GM10248 (cell line): ENCODE data around the gene DENND1B.

Experiments used
- CTCF ChIA-PET: fragments of 300-600 bp; sonication (Branson Sonifier 250); formaldehyde crosslinking; extraction: SDS; loops from one replicate; lab custom pipeline; 2021; ENCODE audit warnings: antibody characterized with exemption; lab: Yijun Ruan, JAX
- POLR2A ChIA-PET: fragments of 350-650 bp; sonication (Branson Sonifier 250); formaldehyde crosslinking; extraction: SDS; loops from one replicate; lab custom pipeline; 2020; ENCODE audit warnings: antibody characterized with exemption; lab: Yijun Ruan, JAX
- DNase-seq: peaks from one replicate; pipeline ENCODE4 v3.0.0; 2012; ENCODE audit errors: extremely low spot score
- TF ChIP-seq, protein P1 (sequence below): IDR thresholded peaks from 2 replicates; pipeline ENCODE4 v1.5.1; 2012; ENCODE audit warnings: mild to moderate bottlenecking, low read depth; ENCODE audit errors: extremely low read depth, missing control alignments, control extremely low read depth

Gene DENND1B

DNA sequence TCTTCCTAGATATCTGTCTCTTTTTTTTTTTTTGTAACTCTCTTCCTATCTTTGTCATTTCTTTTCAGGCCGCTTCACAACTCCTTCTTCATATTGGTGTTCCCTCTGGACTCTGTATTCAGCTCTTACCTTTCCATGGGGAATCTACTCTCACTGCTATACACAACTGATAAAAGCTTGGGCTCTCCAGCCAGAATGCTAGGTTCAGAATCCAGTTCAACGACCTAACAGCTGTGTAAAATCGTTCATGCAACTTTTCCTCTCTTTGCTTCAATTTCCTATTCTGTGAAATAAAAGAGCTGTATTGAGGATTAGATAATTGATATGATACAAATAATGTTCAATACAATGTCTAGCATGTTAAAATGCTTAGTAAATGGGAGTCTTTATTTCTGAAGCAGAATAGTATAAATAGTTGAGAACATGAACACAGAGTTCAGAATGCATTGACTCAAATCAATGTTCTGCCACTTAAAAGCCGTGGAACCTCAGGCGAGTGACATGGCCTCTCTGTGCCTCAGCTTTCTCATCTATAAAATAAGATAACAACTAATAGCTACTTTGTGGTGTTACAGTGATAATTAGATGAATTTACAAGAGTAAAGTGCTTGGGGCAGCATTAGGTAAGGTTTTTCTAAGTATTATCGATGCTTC is 88.5 kb downstream of the DENND1B start:
- ChIA-PET POLR2A (no interaction called here), CTCF (no interaction called here)

DNA sequence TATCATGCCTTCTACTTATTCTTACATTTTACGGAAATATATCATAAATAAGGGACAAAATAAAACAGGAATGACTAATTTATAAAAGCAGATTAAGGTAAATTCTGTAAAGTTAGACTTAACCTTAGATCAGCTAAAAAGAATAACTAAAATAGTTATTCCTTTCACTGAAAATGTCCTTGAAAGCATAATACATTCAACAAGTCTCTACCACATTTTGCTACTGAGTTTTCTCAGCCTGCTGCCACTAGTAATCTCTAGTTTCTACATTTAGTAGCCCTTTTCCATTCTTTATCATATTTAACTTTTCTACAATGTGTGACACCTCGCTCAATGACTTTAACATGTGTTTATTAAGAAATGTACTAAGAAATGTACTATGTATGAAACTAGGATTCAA is 89.0 kb downstream of the DENND1B start:
- ChIA-PET CTCF (no interaction called here), POLR2A (no interaction called here)
- TF ChIP-seq, protein P1, sequence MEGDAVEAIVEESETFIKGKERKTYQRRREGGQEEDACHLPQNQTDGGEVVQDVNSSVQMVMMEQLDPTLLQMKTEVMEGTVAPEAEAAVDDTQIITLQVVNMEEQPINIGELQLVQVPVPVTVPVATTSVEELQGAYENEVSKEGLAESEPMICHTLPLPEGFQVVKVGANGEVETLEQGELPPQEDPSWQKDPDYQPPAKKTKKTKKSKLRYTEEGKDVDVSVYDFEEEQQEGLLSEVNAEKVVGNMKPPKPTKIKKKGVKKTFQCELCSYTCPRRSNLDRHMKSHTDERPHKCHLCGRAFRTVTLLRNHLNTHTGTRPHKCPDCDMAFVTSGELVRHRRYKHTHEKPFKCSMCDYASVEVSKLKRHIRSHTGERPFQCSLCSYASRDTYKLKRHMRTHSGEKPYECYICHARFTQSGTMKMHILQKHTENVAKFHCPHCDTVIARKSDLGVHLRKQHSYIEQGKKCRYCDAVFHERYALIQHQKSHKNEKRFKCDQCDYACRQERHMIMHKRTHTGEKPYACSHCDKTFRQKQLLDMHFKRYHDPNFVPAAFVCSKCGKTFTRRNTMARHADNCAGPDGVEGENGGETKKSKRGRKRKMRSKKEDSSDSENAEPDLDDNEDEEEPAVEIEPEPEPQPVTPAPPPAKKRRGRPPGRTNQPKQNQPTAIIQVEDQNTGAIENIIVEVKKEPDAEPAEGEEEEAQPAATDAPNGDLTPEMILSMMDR, result no peak
- DNase-seq, result no peak

More for the DNA sequence above, 88.5 kb downstream of the DENND1B start:
- TF ChIP-seq, protein P1, result no peak
- DNase-seq, result no peak

DNA sequence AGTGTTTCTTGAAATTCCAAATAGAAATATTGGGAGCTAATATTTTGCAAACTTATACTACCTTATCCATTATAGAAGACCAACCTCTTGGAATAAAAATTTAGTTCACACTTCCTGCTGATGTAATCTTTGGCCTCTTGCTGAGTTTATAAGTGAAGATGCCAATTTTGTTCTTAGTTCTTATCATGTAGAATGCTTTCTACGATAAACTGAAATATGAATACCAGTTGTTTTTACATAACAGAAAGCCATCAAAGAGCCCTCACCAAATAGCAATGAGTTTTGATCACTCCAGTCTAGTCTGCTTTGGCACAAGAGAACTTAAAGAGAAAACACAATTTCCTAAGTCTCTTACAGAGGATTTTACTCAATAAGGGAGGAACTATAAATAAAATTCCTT is 89.5 kb downstream of the DENND1B start:
- CTCF ChIA-PET, result no interaction called here
- POLR2A ChIA-PET, result no interaction called here
- no peak for DNase-seq
- TF ChIP-seq, protein P1, result no peak

DNA sequence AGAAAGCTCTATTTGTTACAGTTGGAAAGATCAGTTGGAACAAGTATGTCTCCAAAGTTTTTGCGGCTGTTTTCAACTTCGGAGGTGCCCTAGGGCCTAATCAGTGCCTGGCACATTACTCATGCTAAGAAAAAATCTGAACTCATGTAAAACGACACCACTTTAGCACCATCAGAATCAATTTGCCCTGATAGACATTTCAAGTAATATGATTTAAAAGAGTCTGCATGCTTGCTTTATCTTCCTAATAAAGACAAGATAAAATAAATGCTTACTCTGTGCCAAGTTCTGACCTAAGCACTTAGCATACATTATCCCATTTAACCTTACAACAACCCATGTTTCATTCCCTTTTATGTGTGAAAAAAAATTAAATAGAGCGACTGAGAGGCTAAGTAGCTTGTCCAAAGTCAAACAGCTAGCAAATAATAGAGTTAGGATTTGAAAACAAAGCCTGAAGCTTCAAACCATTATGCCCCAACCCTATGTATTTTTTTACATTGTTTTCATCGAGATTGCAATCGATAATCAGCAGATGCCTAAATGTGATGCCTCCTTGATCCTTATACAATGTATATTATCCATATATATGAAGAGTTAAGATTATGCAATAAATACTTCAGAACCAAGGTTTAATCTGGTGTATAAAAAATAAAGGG is 91.3 kb downstream of the DENND1B start:
- ChIA-PET POLR2A (no interaction called here), CTCF (interaction anchor here (1.2 kb wide), 1 partner anchor 8 kb away, joined by 3 read pairs; no protein-coding TSS in a partner anchor)
- TF ChIP-seq, protein P1, result no peak
- DNase-seq, result no peak

DNA sequence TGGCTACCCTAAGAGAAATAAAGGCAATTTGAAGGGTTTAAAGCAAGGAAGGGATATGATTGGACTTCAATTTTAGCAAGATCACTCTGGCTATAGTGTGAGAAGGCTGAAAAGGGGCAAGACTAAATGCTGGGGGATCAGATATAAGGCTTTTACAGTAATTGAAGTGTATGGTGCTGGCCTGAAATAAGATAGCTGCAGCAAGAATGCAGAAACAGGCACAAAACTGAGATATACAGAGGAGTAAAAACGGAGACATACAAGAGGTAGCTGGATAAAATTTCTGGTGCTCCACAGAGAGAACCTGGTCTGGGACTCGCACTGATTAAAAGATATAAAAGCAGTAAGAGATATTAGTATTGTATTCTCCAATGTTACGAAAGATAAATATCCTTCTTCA is 92.0 kb downstream of the DENND1B start:
- ChIA-PET CTCF (interaction anchor here (0.6 to 0.9 kb wide), 2 partner anchors 14 to 185 kb away, joined by 3 read pairs; no protein-coding TSS in a partner anchor), POLR2A (no interaction called here)
- no peak for DNase-seq
- TF ChIP-seq, protein P1, result no peak

DNA sequence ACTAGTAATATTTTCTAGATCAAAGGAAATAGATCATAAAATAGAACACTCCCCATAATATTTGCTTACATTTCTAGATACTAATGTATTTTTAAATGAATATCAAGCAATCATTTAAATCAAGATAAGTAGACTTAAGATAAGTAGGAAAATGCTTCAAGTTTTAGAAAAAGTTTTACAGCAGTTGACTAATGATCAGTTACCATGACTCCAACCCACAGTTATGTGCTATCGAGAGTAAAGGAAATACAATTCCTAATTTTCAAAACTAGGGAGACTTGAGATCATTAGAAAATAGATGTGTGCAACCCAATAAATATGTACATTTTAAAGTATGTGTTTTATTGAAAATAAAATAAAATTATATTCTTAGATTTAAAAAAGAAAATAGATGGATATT is 95.0 kb downstream of the DENND1B start:
- POLR2A ChIA-PET, result no interaction called here

More for the DNA sequence above, 95.0 kb downstream of the DENND1B start:
- DNase-seq, result no peak
- TF ChIP-seq, protein P1, result no peak
- CTCF ChIA-PET, result no interaction called here
